ENCODE results near the gene PLD2. TPM values are rescaled to one million over a fixed set of nuclear protein-coding genes. Genes with fewer than 3 reads are reported as not detected.

The PLD2 gene
- total and polyA plus RNA-seq, 9 of the 15 experiments (the other 6 are each of a cell fraction or from before 2014, with no cell fraction given), result 0.20 to 7.5 (median 3.3) TPM

DNA sequence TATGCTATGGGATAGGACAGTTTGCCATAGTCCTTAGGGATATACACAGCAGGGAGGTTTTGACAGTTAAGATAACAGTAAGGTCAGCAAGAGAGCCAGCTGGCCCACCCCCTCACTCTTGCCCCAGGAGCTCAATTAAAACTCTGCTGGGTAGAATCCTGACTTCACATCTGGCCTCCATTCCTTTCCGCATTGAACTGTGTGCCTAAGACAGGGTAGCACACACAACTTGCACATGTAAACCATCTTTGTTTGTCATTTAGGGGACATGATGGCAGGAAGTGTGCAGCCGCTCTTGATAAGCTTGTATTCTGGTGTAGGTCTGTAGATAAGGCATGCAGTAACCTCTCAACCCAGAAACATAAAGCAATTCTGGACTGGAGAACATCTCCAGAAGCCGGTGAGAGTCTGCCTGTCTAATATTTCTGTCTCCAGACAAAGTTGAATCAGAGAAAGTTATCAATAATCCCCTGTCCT is 31.4 kb downstream of the PLD2 start (continued):
- TF ChIP-seq, protein P1, sequence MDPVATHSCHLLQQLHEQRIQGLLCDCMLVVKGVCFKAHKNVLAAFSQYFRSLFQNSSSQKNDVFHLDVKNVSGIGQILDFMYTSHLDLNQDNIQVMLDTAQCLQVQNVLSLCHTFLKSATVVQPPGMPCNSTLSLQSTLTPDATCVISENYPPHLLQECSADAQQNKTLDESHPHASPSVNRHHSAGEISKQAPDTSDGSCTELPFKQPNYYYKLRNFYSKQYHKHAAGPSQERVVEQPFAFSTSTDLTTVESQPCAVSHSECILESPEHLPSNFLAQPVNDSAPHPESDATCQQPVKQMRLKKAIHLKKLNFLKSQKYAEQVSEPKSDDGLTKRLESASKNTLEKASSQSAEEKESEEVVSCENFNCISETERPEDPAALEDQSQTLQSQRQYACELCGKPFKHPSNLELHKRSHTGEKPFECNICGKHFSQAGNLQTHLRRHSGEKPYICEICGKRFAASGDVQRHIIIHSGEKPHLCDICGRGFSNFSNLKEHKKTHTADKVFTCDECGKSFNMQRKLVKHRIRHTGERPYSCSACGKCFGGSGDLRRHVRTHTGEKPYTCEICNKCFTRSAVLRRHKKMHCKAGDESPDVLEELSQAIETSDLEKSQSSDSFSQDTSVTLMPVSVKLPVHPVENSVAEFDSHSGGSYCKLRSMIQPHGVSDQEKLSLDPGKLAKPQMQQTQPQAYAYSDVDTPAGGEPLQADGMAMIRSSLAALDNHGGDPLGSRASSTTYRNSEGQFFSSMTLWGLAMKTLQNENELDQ (CRISPR knock-in tag; IDR thresholded peaks at IDR 0.05; ENCODE audit: borderline replicate concordance), result no peak
- TF ChIP-seq TEAD1 (CRISPR knock-in tag; IDR thresholded peaks at IDR 0.05), result no peak
- TF ChIP-seq, protein P2, sequence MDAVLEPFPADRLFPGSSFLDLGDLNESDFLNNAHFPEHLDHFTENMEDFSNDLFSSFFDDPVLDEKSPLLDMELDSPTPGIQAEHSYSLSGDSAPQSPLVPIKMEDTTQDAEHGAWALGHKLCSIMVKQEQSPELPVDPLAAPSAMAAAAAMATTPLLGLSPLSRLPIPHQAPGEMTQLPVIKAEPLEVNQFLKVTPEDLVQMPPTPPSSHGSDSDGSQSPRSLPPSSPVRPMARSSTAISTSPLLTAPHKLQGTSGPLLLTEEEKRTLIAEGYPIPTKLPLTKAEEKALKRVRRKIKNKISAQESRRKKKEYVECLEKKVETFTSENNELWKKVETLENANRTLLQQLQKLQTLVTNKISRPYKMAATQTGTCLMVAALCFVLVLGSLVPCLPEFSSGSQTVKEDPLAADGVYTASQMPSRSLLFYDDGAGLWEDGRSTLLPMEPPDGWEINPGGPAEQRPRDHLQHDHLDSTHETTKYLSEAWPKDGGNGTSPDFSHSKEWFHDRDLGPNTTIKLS (IDR thresholded peaks at IDR 0.05; ENCODE audit: borderline replicate concordance, low read depth), result peak; percentile 43; the same call in 1 of the 2 replicates
- TF ChIP-seq TCF3 (CRISPR knock-in tag; IDR thresholded peaks at IDR 0.05), result peak; percentile 80
- TF ChIP-seq XRCC4 (IDR thresholded peaks at IDR 0.05; ENCODE audit: extremely low read depth, insufficient read depth, insufficient read length), result no peak
- TF ChIP-seq, protein P3, sequence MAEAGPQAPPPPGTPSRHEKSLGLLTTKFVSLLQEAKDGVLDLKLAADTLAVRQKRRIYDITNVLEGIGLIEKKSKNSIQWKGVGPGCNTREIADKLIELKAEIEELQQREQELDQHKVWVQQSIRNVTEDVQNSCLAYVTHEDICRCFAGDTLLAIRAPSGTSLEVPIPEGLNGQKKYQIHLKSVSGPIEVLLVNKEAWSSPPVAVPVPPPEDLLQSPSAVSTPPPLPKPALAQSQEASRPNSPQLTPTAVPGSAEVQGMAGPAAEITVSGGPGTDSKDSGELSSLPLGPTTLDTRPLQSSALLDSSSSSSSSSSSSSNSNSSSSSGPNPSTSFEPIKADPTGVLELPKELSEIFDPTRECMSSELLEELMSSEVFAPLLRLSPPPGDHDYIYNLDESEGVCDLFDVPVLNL (CRISPR knock-in tag; IDR thresholded peaks at IDR 0.05; ENCODE audit: low read depth), result no peak
- TF ChIP-seq SMARCE1 (IDR thresholded peaks at IDR 0.05), result peak; percentile 47; the same call in 1 of the 2 replicates
- TF ChIP-seq NFIC (IDR thresholded peaks at IDR 0.05), result peak; percentile 49; the same call in 1 of the 2 replicates
- peak; percentile 32 for TF ChIP-seq TAF9B (IDR thresholded peaks at IDR 0.05; ENCODE audit: partially characterized antibody)
- TF ChIP-seq ZBTB8A (IDR thresholded peaks at IDR 0.05; ENCODE audit: partially characterized antibody), result no peak
- TF ChIP-seq SMARCA4 (IDR thresholded peaks at IDR 0.05), result peak; percentile 74
- TF ChIP-seq, protein P4, sequence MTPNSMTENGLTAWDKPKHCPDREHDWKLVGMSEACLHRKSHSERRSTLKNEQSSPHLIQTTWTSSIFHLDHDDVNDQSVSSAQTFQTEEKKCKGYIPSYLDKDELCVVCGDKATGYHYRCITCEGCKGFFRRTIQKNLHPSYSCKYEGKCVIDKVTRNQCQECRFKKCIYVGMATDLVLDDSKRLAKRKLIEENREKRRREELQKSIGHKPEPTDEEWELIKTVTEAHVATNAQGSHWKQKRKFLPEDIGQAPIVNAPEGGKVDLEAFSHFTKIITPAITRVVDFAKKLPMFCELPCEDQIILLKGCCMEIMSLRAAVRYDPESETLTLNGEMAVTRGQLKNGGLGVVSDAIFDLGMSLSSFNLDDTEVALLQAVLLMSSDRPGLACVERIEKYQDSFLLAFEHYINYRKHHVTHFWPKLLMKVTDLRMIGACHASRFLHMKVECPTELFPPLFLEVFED (CRISPR knock-in tag; conservative IDR thresholded peaks at IDR 0.05), result no peak
- TF ChIP-seq RCOR1 (IDR thresholded peaks at IDR 0.05; ENCODE audit: borderline replicate concordance in 1 of 2, low read depth in 2 of 2, low read length in 2 of 2), result peak in 1 of 2 experiments; percentile 61; a peak in 2 of 4 replicates
- TF ChIP-seq SMAD4 (CRISPR knock-in tag; conservative IDR thresholded peaks at IDR 0.05), result 0 out of 2 replicates have a peak, but pooled peaks have one; percentile 18
- TF ChIP-seq EP300 (IDR thresholded peaks at IDR 0.05; ENCODE audit: low read length), result peak; percentile 68; the same call in 1 of the 2 replicates
- TF ChIP-seq FOS (IDR thresholded peaks at IDR 0.05; ENCODE audit: extremely low read depth, insufficient read length), result no peak
- TF ChIP-seq RBM14 (IDR thresholded peaks at IDR 0.05; ENCODE audit: borderline replicate concordance, insufficient read depth, low read depth, low read length), result no peak
- no peak for TF ChIP-seq NR2C2 (CRISPR knock-in tag; IDR thresholded peaks at IDR 0.05)
- TF ChIP-seq NR2C2 (tag; IDR thresholded peaks at IDR 0.05), result peak; percentile 73
- TF ChIP-seq ZNF766 (CRISPR knock-in tag; conservative IDR thresholded peaks at IDR 0.05), result 0 out of 2 replicates have a peak, but pooled peaks have one; percentile 21
- no peak for TF ChIP-seq SRSF7 (optimal IDR thresholded peaks at IDR 0.05; ENCODE audit: low read depth, low read length)
